AG10803 (cell line): ENCODE results near the gene HIRA.

ENCODE experiments used
- DNase-seq: peaks from one replicate; pipeline ENCODE4 v3.0.0; 2010; ENCODE audit warnings: low read depth
- H3K4me3 ChIP-seq: 2 replicates; pipeline ENCODE4 v1.5.1; 2011; ENCODE audit warnings: mild to moderate bottlenecking, low read length, control low read depth
- TF ChIP-seq, protein P1 (sequence below): conservative IDR thresholded peaks from 2 replicates; pipeline ENCODE4 v1.5.1; 2011; ENCODE audit warnings: mild to moderate bottlenecking, low read length, control low read depth, inconsistent platforms

Gene HIRA

DNA sequence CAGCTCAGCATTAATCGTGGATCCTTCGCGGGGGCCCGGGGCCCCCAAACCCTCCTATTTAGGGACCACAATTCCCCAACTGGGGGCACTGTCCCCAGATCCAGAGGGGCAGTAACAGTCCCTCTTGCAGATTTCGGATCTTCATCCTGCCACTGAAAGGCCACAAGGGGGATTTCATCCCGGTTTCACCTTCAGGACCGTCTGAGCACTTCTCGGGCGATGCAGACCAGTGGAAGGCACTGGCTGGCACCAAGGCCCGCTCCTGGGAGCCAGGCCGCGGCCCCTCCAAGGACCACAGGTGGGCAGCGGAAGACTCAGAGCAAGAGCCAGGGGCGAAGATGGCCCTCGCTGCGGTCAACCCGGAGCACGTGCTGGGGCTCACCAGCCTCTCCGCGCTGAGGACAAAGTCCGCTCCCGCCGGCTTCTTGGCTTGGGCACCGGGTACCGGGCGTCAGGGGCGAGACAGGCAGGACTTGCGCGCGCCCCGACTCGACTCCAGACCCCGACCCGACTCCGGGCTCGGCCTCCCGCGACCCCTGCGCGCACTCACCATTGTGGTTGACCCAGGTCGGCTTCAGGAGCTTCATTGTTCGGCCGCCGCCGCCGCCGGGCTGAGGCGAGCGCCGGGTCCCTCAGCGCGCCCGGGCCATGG, 517 bp downstream of the HIRA start:
- peak; percentile 25 for DNase-seq
- TF ChIP-seq, protein P1, sequence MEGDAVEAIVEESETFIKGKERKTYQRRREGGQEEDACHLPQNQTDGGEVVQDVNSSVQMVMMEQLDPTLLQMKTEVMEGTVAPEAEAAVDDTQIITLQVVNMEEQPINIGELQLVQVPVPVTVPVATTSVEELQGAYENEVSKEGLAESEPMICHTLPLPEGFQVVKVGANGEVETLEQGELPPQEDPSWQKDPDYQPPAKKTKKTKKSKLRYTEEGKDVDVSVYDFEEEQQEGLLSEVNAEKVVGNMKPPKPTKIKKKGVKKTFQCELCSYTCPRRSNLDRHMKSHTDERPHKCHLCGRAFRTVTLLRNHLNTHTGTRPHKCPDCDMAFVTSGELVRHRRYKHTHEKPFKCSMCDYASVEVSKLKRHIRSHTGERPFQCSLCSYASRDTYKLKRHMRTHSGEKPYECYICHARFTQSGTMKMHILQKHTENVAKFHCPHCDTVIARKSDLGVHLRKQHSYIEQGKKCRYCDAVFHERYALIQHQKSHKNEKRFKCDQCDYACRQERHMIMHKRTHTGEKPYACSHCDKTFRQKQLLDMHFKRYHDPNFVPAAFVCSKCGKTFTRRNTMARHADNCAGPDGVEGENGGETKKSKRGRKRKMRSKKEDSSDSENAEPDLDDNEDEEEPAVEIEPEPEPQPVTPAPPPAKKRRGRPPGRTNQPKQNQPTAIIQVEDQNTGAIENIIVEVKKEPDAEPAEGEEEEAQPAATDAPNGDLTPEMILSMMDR = peak; percentile 29
- peak overlapping the region; percentile 86 for H3K4me3 ChIP-seq

DNA sequence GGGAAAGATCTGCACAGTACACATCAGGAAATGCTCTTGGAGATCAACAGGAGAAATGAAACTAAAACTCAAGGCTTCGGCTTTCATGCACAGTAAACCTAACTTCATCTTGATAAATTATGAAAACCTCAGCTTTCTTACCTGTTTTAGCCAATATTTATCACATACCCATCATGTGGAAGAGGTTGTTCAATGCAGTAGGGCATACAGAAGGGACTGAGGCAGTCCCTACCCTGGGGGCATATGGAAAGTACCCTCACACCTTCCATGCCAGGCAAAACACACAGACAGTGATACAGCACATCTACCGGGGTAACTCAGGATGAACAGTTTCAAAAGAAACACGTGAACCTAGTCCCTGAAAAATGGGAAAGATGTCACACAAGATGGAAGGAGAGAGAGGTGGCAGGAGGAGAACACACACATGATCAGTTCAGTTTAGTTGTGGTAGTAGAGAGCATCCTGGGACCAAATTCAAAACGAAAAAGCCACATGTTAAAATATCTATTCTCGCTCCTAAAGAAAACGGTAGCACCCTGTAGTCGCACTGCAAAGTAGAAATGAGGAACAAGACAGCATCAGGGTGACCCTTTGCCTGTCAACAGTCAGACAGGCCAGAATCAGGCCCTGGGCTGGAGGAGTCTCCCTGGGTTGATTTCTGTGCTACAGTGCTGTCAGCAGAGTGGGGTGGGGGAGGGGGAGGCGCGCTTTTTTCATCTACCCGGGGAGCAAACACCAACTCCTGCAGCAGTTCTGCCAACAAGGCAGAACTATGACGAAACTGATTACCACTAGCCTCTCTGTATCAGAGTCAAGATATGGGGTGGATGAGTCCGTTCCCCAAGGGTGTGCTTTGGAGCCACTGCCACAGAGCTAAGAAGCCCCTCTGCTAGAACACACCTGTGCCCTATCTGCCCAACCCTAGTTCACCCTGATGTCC, 1.3 kb downstream of the HIRA start:
- DNase-seq = peak; percentile 58
- TF ChIP-seq, protein P1 = no peak

DNA sequence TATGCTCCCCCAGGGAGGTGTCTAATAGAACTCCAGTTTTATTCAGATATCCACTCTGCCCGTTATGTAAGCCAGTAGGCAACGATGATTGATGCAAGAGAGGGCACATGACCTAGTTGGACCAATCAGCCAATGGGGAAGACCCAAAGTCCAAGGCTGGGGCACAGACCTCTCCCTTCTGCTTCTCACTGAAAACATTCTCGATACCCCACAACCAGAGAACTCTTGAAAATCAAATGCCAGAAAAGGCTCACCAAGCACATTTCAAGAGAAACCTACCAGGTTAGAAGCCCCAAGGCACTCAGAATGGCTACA, 7.4 kb downstream of the HIRA start:
- DNase-seq = no peak
- no peak overlapping the region for H3K4me3 ChIP-seq
- TF ChIP-seq, protein P1 = no peak

More for the DNA sequence above, 1.3 kb downstream of the HIRA start:
- peak overlapping the region; percentile 86 for H3K4me3 ChIP-seq

DNA sequence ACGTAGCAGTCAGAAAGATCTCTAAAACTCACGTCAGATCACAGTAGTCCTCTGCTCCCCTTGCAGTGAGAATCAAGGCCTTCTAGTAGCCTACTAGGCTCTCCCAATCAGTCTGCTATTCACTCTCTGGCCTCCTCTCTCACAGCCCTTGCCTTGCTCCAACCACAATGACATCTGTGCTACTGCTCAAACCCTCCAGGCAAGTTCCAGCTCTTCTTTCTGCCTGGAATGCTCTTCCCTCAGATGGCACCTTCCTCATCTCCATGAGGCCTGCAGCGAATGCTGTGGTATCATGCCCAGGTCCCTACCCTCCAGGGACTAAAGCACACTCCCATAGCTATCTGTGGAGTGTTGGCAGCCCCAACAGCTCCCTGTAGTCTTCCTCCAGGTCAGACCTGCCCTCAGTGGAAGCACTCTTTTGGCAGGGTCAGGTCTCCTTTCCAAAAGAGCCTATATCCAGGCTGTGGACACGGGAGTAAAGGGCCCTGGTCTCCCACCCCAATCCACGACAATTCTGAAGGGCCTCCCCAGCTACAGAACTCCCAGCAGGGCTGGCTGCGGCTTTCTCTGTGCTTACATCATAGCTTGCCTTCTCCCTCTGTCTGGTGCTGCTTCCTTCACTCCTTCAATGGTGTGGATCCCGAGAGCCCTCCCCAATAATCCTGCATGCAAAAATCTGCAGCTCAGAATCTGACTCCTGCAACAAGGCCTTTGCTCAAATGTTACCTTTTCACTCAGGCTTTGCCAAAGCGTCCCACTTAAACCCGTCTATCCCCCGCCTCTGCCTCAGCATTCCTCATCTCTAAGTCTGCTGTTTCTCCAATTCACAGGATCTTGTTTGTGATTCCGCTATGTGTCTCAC, 8.9 kb downstream of the HIRA start:
- TF ChIP-seq, protein P1 = no peak
- H3K4me3 ChIP-seq = no peak overlapping the region
- DNase-seq = no peak

DNA sequence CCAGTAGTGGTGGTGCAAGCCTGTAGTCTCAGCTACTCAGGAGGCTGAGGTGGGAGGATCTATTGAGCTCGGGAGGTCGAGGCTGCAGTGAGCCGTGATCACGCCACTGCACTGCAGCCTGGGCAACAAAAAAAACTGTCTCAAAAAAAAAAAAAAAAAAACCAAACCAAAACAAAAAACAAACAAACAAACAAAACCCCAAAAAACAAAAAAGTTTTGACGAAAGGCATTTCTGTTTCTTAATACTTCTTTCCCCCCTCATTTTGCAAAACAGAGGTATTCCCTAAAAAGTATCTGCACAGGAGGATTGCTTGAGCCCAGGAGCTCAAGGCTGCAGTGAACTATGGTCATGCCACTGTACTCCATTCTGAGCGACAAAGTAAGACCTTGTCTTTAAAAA, 11.2 kb downstream of the HIRA start:
- H3K4me3 ChIP-seq = no peak overlapping the region
- TF ChIP-seq, protein P1 = no peak

DNA sequence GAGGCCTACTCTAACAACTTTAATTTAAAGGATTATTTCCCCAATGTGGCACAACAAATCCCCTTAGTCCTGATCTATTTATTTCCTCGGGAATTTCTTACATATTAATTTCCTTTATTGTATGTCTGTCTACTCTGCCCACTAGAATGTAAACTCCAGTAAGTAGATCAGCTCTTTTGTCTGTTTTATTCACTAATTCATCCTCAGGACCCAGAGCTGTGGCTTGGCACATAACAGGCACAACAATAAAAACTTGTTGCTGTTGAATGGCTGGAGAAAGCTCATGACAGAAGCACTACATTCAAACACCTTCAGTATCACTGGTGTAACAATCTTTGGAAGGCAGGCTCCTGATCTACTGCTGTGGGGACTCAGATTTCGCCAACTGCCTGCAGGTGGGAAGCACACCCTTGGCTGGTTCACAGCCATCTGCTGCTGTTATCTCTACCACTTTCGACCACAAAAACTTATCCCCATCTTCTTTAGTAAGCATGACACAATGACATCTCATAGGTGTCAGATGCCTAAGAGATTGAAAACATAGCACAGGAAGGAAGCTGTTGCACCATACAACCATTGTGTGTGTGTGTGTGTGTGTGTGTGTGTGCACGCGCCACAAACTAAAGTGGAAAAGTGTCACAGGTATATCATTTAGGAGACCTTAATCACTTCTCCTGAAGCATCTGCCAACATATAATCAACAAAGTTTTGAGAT, 11.9 kb downstream of the HIRA start:
- TF ChIP-seq, protein P1 = no peak
- DNase-seq = no peak
- H3K4me3 ChIP-seq = no peak overlapping the region

More for the DNA sequence above, 11.2 kb downstream of the HIRA start:
- DNase-seq = no peak
